MM.1S (cell line): Measurements from ENCODE around the gene INSIG2.

Experiments used
- DNase-seq: peaks from one replicate; pipeline ENCODE4 v3.0.0-alpha.2; 2015
- H2AFZ ChIP-seq: fragments of 300-600 bp; sonication (generic); 2 replicates; pipeline ENCODE4 v1.6.0; 2016; ENCODE audit warnings: antibody characterized with exemption, low read length
- H3F3A ChIP-seq: fragments of 300-600 bp; sonication (generic); 2 replicates; pipeline ENCODE4 v1.6.1; 2016; ENCODE audit warnings: mild to moderate bottlenecking, antibody characterized with exemption, low read length, moderate library complexity, mixed read lengths; ENCODE audit not compliant: insufficient read depth
- H3K27ac ChIP-seq: fragments of 300-600 bp; sonication (generic); 2 replicates; pipeline ENCODE4 v1.5.1; 2016; ENCODE audit warnings: mild to moderate bottlenecking, low read length
- H3K27me3 ChIP-seq: fragments of 300-600 bp; sonication (generic); replicated peaks from 2 replicates; pipeline ENCODE4 v1.6.0; 2016; ENCODE audit warnings: low read length; ENCODE audit not compliant: insufficient read depth
- H3K36me3 ChIP-seq: fragments of 300-600 bp; sonication (generic); replicated peaks from 2 replicates; pipeline ENCODE4 v1.6.1; 2016; ENCODE audit warnings: mild to moderate bottlenecking, low read length, mixed read lengths; ENCODE audit not compliant: insufficient read depth
- H3K4me1 ChIP-seq: fragments of 300-600 bp; sonication (generic); 2 replicates; pipeline ENCODE4 v1.6.1; 2016; ENCODE audit warnings: low read length, mixed read lengths
- H3K4me2 ChIP-seq: fragments of 300-600 bp; sonication (generic); 2 replicates; pipeline ENCODE4 v1.6.0; 2016; ENCODE audit warnings: low read depth, low read length
- H3K4me3 ChIP-seq: fragments of 300-600 bp; sonication (generic); 2 replicates; pipeline ENCODE4 v1.5.1; 2016; ENCODE audit warnings: low read length, mixed read lengths
- H3K79me2 ChIP-seq: fragments of 300-600 bp; sonication (generic); 2 replicates; pipeline ENCODE4 v1.6.1; 2016; ENCODE audit warnings: mixed run types, low read length, mixed read lengths
- H3K9ac ChIP-seq: fragments of 300-600 bp; sonication (generic); 2 replicates; pipeline ENCODE4 v1.6.1; 2016; ENCODE audit warnings: low read length, mixed read lengths
- H3K9me2 ChIP-seq: fragments of 300-600 bp; sonication (generic); replicated peaks from 2 replicates; pipeline ENCODE4 v1.6.1; 2016; ENCODE audit warnings: mild to moderate bottlenecking, low read length, mixed read lengths; ENCODE audit not compliant: insufficient read depth
- H3K9me3 ChIP-seq: fragments of 300-600 bp; sonication (generic); replicated peaks from 2 replicates; pipeline ENCODE4 v1.6.1; 2016; ENCODE audit warnings: mild to moderate bottlenecking, low read length, mixed read lengths; ENCODE audit not compliant: insufficient read depth
- H4K20me1 ChIP-seq: fragments of 300-600 bp; sonication (generic); 2 replicates; pipeline ENCODE4 v1.6.1; 2016; ENCODE audit warnings: mild to moderate bottlenecking, low read length, moderate library complexity, mixed read lengths; ENCODE audit not compliant: insufficient read depth
- CTCF ChIP-seq: fragments of 300-600 bp; sonication (generic); IDR thresholded peaks from 2 replicates; pipeline ENCODE4 v1.5.1; 2016; ENCODE audit warnings: antibody characterized with exemption, low read length, mixed read lengths
- EZH2 ChIP-seq: fragments of 300-600 bp; sonication (generic); optimal IDR thresholded peaks from 2 replicates; pipeline ENCODE3; 2017; ENCODE audit warnings: low read depth, mild to moderate bottlenecking, antibody characterized with exemption, low read length, mixed read lengths
- EZH2phosphoT487 ChIP-seq: fragments of 300-600 bp; sonication (generic); IDR thresholded peaks from 2 replicates; pipeline ENCODE4 v1.6.1; 2018; ENCODE audit warnings: antibody characterized with exemption, low read length

Gene INSIG2

GRCh38 chr2:118120401-118120780, 32.1 kb downstream of the INSIG2 start:
- no peaks in the 10 kb centered on the region for H3K4me1 ChIP-seq
- H4K20me1 ChIP-seq: no peaks in the 10 kb centered on the region
- H3K9me2 ChIP-seq: no peaks in the 10 kb centered on the region
- H3K4me2 ChIP-seq: no peak overlapping the region
- TF ChIP-seq CTCF (no peak), EZH2phosphoT487 (no peak), EZH2 (no peak)
- no peak overlapping the region for H3K27ac ChIP-seq
- H3K36me3 ChIP-seq: no peaks in the 10 kb centered on the region
- no peaks in the 10 kb centered on the region for H3K27me3 ChIP-seq
- no peaks in the 10 kb centered on the region for H3K79me2 ChIP-seq
- H2AFZ ChIP-seq: no peak overlapping the region
- H3F3A ChIP-seq: no peaks in the 10 kb centered on the region
- no peak for DNase-seq
- H3K4me3 ChIP-seq: no peak overlapping the region
- no peak overlapping the region for H3K9ac ChIP-seq
- no peaks in the 10 kb centered on the region for H3K9me3 ChIP-seq

DNA sequence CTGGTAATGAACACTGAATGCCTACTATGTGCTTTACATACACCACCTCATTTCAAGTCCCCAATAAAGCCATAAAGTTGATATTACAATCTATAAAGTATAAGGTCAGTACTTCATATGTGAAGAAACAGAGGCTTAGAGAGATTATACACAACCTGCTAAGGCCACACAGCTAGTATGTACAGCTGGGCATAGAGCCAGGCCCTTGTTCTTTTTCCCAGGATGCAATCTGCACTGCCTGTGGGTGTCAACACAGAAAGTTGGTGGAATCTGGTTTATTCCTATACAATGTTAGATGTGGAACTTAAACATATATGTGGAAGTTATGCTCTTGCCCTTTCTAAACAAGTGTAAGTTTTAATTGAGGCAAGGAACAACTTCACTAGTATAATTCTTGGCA, 32.8 kb downstream of the INSIG2 start:
- TF ChIP-seq EZH2phosphoT487: no peak
- TF ChIP-seq EZH2: no peak
- TF ChIP-seq CTCF: no peak
- DNase-seq: no peak
- H3K9me2 ChIP-seq: no peaks in the 10 kb centered on the region
- no peaks in the 10 kb centered on the region for H3K79me2 ChIP-seq
- no peak overlapping the region for H3K4me2 ChIP-seq
- no peaks in the 10 kb centered on the region for H3K36me3 ChIP-seq
- no peak overlapping the region for H3K27ac ChIP-seq
- H3K9me3 ChIP-seq: no peaks in the 10 kb centered on the region
- H2AFZ ChIP-seq: no peak overlapping the region
- H4K20me1 ChIP-seq: no peaks in the 10 kb centered on the region
- no peak overlapping the region for H3K4me3 ChIP-seq
- H3K4me1 ChIP-seq: no peaks in the 10 kb centered on the region
- H3K9ac ChIP-seq: no peak overlapping the region
- no peaks in the 10 kb centered on the region for H3F3A ChIP-seq
- no peaks in the 10 kb centered on the region for H3K27me3 ChIP-seq

DNA sequence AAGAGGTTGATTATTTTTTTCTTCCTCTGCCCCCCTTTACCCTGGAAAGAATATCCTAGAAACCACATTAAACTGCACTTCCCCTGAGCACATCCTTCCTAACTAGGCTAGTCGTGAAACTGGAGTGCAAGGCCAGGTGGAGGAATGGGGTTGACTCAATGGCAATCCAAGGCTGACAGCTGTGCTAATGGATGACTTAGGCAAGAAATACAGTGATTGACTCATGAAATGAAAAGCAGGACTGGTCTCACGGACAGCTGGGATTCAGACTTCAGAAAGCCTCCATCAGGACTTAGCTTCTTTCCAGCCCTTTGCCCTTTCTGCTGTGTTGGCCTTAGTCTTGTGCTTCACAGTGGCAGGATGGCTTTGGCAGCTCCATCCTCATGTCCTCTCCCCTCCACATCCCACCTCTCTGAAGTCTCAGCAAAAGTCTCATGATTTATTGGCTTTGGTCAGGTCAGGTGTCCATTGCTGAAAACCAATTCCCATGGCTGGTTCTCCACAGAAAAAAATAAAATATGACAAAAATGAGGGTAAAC, 33.8 kb downstream of the INSIG2 start:
- H3F3A ChIP-seq: no peaks in the 10 kb centered on the region
- no peaks in the 10 kb centered on the region for H3K79me2 ChIP-seq
- H3K9me3 ChIP-seq: no peaks in the 10 kb centered on the region
- DNase-seq: no peak
- no peaks in the 10 kb centered on the region for H3K9me2 ChIP-seq
- TF ChIP-seq CTCF: no peak
- TF ChIP-seq EZH2: no peak
- TF ChIP-seq EZH2phosphoT487: no peak
- H3K4me2 ChIP-seq: no peak overlapping the region
- H2AFZ ChIP-seq: no peak overlapping the region
- no peaks in the 10 kb centered on the region for H3K4me1 ChIP-seq
- H3K27ac ChIP-seq: no peak overlapping the region
- H4K20me1 ChIP-seq: no peaks in the 10 kb centered on the region
- H3K27me3 ChIP-seq: no peaks in the 10 kb centered on the region
- no peak overlapping the region for H3K4me3 ChIP-seq
- H3K36me3 ChIP-seq: no peaks in the 10 kb centered on the region
- H3K9ac ChIP-seq: no peak overlapping the region
